GM21447 (cell line): ENCODE measurements around the gene NENF.

Experiments used
- ATAC-seq: cut with Tn5 transposase; IDR thresholded peaks from one replicate; pipeline ENCODE4 v1.9.1; 2021; ENCODE audit not compliant: unreplicated experiment

The NENF gene

GRCh38 chr1:212430955-212431394 lies 1.7 kb upstream of the NENF start:
- ATAC-seq, result no peak

- no peak for ATAC-seq
These were observed 1.1 kb upstream of the NENF start for GRCh38 chr1:212431644-212432043.

- ATAC-seq, result no peak
These were observed 454 bp upstream of the NENF start for GRCh38 chr1:212432272-212432660.

GRCh38 chr1:212433577-212434462 lies 1.1 kb downstream of the NENF start:
- ATAC-seq, result no peak

- no peak for ATAC-seq
These were observed 2.3 kb downstream of the NENF start for GRCh38 chr1:212434992-212435391.

GRCh38 chr1:212437179-212437798 lies 4.6 kb downstream of the NENF start:
- ATAC-seq, result no peak

- ATAC-seq, result no peak
These were observed 6.1 kb downstream of the NENF start for GRCh38 chr1:212438831-212439237.

- ATAC-seq, result no peak
These were observed 7.7 kb downstream of the NENF start for GRCh38 chr1:212440419-212440818.

GRCh38 chr1:212442408-212442807 lies 9.7 kb downstream of the NENF start:
- ATAC-seq, result no peak

GRCh38 chr1:212446333-212446732 lies 13.6 kb downstream of the NENF start:
- ATAC-seq, result no peak

- ATAC-seq, result no peak
These were observed 14.8 kb downstream of the NENF start for GRCh38 chr1:212447478-212447877.

- ATAC-seq, result no peak
These were observed 17.7 kb downstream of the NENF start for GRCh38 chr1:212450331-212450881.

GRCh38 chr1:212451416-212452322 lies 18.9 kb downstream of the NENF start:
- ATAC-seq, result no peak

GRCh38 chr1:212452323-212453155 lies 19.8 kb downstream of the NENF start:
- ATAC-seq, result no peak

GRCh38 chr1:212453156-212453857 lies 20.6 kb downstream of the NENF start:
- no peak for ATAC-seq

GRCh38 chr1:212454741-212455140 lies 22.0 kb downstream of the NENF start:
- ATAC-seq, result no peak

- no peak for ATAC-seq
These were observed 22.7 kb downstream of the NENF start for GRCh38 chr1:212455401-212455800.

- peak; percentile 65 for ATAC-seq
These were observed 23.2 kb downstream of the NENF start for GRCh38 chr1:212455803-212456528.
